Muscle of leg (tissue), 11 donors: ENCODE data around the gene CPSF4L. TPM values are rescaled to one million over a fixed set of nuclear protein-coding genes. Genes with fewer than 3 reads are reported as not detected.

Experiments used
- DNase-seq: peaks from one replicate; pipeline ENCODE4 v3.0.0; 2013
- H3K27ac ChIP-seq: one replicate; pipeline ENCODE4 v1.5.1; 2013; ENCODE audit warnings: mild to moderate bottlenecking, low read length, control low read depth
- H3K27me3 ChIP-seq: one replicate; pipeline ENCODE4 v1.6.1; 2013; ENCODE audit warnings: low read length; ENCODE audit not compliant: control insufficient read depth, insufficient read depth
- H3K36me3 ChIP-seq: one replicate; pipeline ENCODE4 v1.6.1; 2013; ENCODE audit warnings: low read length; ENCODE audit not compliant: control insufficient read depth, insufficient read depth
- H3K4me1 ChIP-seq: one replicate; pipeline ENCODE4 v1.6.1; 2013; ENCODE audit warnings: low read length; ENCODE audit not compliant: control insufficient read depth, insufficient read depth
- H3K4me3 ChIP-seq: one replicate; pipeline ENCODE4 v1.5.1; 2013; ENCODE audit warnings: low read length, control low read depth
- H3K9me3 ChIP-seq: replicated peaks from 2 replicates; pipeline ENCODE4 v1.6.1; 2013; ENCODE audit warnings: low read depth, low read length; ENCODE audit not compliant: control insufficient read depth
- WGBS: methylation state at CpG from one replicate; pipeline ENCODE4 v1.1.5; 2013; ENCODE audit warnings: missing lambda C conversion rate; ENCODE audit not compliant: insufficient coverage; 5-methylcytosine and 5-hydroxymethylcytosine counted together
- polyA plus RNA-seq, 8 donors: library from polyadenylated mRNA; unstranded; fragments of 120-200 nt; gene quantifications; one replicate each; pipeline versions ENCODE4 v1.2.1 to v1.2.3, GENCODE V29; 2013; ENCODE audit warnings: inconsistent platforms in 1 of 8, low replicate concordance in 1 of 8; ENCODE audit not compliant: insufficient read length in 8 of 8, insufficient read depth in 1 of 8
- total RNA-seq: library from RNA; stranded (reverse); fragments of 120-200 nt; gene quantifications from one replicate; pipeline ENCODE4 v1.2.4, GENCODE V29; 2013

CPSF4L gene
- total and polyA plus RNA-seq, 9 donors, result not detected

DNA sequence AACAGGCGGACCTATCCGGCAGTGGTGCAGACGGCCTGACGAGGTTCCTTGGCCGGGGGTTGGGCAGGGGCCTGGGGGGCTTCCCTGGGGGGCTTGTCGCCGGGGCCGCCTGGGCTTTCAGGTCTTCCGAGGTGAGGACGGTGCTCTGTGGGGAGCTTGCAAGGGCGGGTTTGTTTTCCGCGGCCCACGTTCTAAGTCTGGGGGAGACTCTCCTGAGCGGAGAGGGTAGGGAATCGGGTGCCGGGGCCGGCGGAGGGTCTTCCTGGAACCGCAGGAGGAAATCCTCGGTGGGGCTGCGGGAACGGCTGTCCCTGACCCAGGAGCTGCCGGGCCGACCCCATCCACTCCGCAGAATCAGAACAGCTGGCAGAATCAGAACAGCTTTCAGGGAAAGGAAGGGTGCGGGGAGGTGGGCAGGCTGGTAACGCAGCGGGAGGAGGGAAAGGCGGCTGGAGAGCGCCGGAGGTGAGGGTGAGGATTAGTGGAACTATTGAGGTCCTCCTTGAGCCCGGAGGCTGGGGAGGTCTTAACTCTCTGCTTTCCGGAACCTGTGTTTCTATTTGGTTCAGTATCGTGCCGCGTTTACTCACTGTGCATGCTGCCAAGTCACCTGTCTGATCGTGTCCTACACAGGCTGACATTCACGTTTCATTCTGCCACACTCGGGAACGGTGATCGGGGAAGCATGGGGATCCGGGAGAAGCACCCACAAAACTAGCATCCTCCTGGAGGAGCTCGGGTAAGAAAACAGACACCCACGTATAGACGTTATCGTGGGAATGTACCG lies 28.9 kb downstream of the CPSF4L start:
- H3K4me1 ChIP-seq, result peaks cover 23% of the 10 kb centered on the region
- WGBS, result under 1% methylated on average over 30 of the region's 48 CpGs
- peak; percentile 49 for DNase-seq

GRCh38 chr17:73231841-73232586 lies 29.7 kb downstream of the CPSF4L start:
- Histone ChIP-seq H3K27me3 (no peaks in the 10 kb centered on the region), H3K9me3 (no peaks in the 10 kb centered on the region), H3K36me3 (peaks cover 16% of the 10 kb centered on the region), H3K4me1 (peaks cover 23% of the 10 kb centered on the region), H3K27ac (peak overlapping the region; percentile 86), H3K4me3 (peak overlapping the region; percentile 98)
- peak; percentile 98 for DNase-seq
- WGBS, result under 1% methylated on average over 25 of the region's 63 CpGs

More for the DNA sequence above, 28.9 kb downstream of the CPSF4L start:
- H3K27ac ChIP-seq, result peak overlapping the region; percentile 66
- H3K27me3 ChIP-seq, result no peaks in the 10 kb centered on the region
- peak overlapping the region; percentile 98 for H3K4me3 ChIP-seq
- H3K9me3 ChIP-seq, result no peaks in the 10 kb centered on the region
- H3K36me3 ChIP-seq, result peaks cover 24% of the 10 kb centered on the region

- H3K27ac ChIP-seq, result peak overlapping the region; percentile 86
- WGBS, result 0% methylated on average over 19 of the region's 20 CpGs
- H3K36me3 ChIP-seq, result peaks cover 10% of the 10 kb centered on the region
- no peak for DNase-seq
- H3K27me3 ChIP-seq, result no peaks in the 10 kb centered on the region
- no peaks in the 10 kb centered on the region for H3K9me3 ChIP-seq
- H3K4me1 ChIP-seq, result peaks cover 21% of the 10 kb centered on the region
- H3K4me3 ChIP-seq, result peak overlapping the region; percentile 98
These were observed 30.3 kb downstream of the CPSF4L start for GRCh38 chr17:73231395-73231794.

DNA sequence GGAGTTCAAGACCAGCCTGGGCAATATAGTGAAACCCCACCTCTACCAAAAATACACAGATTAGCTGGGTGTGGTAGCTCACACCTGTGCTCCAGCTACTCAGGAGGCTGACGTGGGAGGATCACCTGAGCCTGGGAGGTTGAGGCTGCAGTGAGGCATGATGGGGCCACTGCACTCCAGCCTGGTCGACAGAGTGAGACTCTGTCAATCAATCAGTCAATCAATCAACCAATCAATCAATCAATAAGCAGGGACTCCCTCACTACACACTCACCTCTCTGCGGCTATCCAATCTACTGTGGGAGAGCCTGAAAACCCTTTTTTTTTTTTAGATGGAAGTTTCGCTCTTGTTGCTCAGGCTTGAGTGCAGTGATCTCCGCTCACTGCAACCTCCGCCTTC lies 31.6 kb downstream of the CPSF4L start:
- 100% methylated on average over 1 of the region's 6 CpGs for WGBS
- no peak for DNase-seq
- no peak overlapping the region for H3K4me3 ChIP-seq

GRCh38 chr17:73228748-73229236 lies 32.9 kb downstream of the CPSF4L start:
- Histone ChIP-seq H3K27me3 (no peaks in the 10 kb centered on the region), H3K9me3 (no peaks in the 10 kb centered on the region), H3K36me3 (no peaks in the 10 kb centered on the region), H3K27ac (peak overlapping the region; percentile 86), H3K4me3 (no peak overlapping the region), H3K4me1 (peaks cover 21% of the 10 kb centered on the region)
- WGBS, result no CpG with 5 or more reads among the region's 2 CpGs
- peak; percentile 75 for DNase-seq

More for the DNA sequence above, 31.6 kb downstream of the CPSF4L start:
- Histone ChIP-seq H3K27ac (peak overlapping the region; percentile 3), H3K27me3 (no peaks in the 10 kb centered on the region), H3K9me3 (no peaks in the 10 kb centered on the region), H3K4me1 (peaks cover 21% of the 10 kb centered on the region), H3K36me3 (no peaks in the 10 kb centered on the region)

DNA sequence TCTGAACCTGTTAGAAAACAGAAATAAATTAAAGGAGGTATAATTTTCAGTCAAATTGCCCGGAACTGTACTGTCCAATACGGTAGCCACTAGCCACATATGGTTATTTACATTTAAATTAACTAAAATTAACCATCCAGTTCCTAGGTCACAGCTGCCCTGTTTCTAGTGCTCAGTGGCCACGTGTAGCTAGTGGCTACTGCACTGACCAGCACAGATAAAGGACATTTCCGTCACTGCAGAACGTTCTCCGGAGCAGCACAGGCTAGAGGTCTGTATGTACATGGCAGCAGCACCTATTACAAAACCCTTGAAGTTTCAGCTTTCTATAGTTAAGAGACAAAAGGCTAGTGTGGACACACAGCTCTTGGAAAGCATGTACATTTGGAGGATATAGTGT lies 33.7 kb downstream of the CPSF4L start:
- peak overlapping the region; percentile 57 for H3K27ac ChIP-seq
- no peak for DNase-seq
- 50% methylated on average over 1 of the region's 6 CpGs for WGBS
- no peaks in the 10 kb centered on the region for H3K9me3 ChIP-seq
- H3K27me3 ChIP-seq, result no peaks in the 10 kb centered on the region
- H3K4me3 ChIP-seq, result no peak overlapping the region
- no peaks in the 10 kb centered on the region for H3K36me3 ChIP-seq
- H3K4me1 ChIP-seq, result peaks cover 13% of the 10 kb centered on the region

- no peak overlapping the region for H3K4me3 ChIP-seq
- H3K36me3 ChIP-seq, result no peaks in the 10 kb centered on the region
- WGBS, result no CpG with 5 or more reads among the region's 3 CpGs
- H3K4me1 ChIP-seq, result peaks cover 13% of the 10 kb centered on the region
- DNase-seq, result no peak
- H3K9me3 ChIP-seq, result no peaks in the 10 kb centered on the region
- no peak overlapping the region for H3K27ac ChIP-seq
- H3K27me3 ChIP-seq, result no peaks in the 10 kb centered on the region
These were observed 34.3 kb downstream of the CPSF4L start for GRCh38 chr17:73227379-73227778.

GRCh38 chr17:73226556-73227172 lies 35.0 kb downstream of the CPSF4L start:
- Histone ChIP-seq H3K27ac (no peak overlapping the region), H3K4me1 (peaks cover 13% of the 10 kb centered on the region), H3K36me3 (no peaks in the 10 kb centered on the region), H3K4me3 (no peak overlapping the region), H3K27me3 (no peaks in the 10 kb centered on the region), H3K9me3 (no peaks in the 10 kb centered on the region)
- no peak for DNase-seq
- 100% methylated on average over 1 of the region's 3 CpGs for WGBS

GRCh38 chr17:73224663-73225305 lies 36.9 kb downstream of the CPSF4L start:
- no peak for DNase-seq
- 92% methylated on average over 2 of the region's 5 CpGs for WGBS
- H3K36me3 ChIP-seq, result no peaks in the 10 kb centered on the region

More at GRCh38 chr17:73224663-73225305, 36.9 kb downstream of the CPSF4L start:
- peaks cover 6% of the 10 kb centered on the region for H3K4me1 ChIP-seq
- no peak overlapping the region for H3K27ac ChIP-seq
- H3K27me3 ChIP-seq, result no peaks in the 10 kb centered on the region
- no peaks in the 10 kb centered on the region for H3K9me3 ChIP-seq
- no peak overlapping the region for H3K4me3 ChIP-seq
